ENCODE results near the gene RGS1. TPM values are rescaled to one million over a fixed set of nuclear protein-coding genes. Genes with fewer than 3 reads are reported as not detected.
A peak's percentile ranks its signal among the peaks of the same experiment; 100 is the strongest.

Gene RGS1
- total RNA-seq, 1 experiment from 2014 or later, result not detected

DNA sequence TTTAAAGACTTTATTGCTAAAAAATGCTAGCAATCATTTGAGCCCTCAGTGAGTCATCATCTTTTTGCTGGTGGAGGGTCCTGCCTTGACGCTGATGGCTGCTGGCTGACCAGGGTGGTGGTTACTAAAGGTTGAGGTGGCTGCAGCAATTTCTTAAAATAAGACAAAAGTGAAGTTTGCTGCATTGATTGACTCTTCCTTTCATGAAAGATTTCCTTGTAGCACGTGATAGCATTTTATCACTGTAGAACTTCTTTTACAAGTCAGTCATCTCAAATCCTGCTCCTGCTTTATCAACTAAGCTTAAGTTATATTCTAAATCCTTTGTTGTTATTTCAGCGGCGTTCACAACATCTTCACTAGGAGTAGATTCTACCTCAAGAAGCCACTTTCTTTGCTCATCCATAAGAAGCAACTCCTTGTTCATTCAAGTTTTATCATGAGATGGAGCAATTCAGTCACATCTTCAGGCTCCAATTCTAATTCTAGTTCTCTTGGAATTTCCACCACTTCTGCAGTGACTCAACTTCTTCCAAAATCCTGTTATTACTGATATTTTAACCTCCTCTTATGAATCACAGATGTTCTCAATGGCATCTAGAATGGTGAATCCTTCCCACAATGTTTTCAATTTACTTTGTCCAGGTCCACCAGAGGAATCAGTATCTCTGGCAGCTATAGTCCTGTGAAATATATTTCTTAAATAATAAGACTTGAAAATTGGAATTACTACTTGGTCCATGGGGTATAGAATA lies 17.6 kb upstream of the RGS1 start:
- Histone ChIP-seq H3K9me3 (ENCODE audit: control insufficient read depth, insufficient read depth, low read depth, low read length) (no peaks in the 10 kb centered on the region), H3K4me1 (ENCODE audit: control insufficient read depth, insufficient read depth, low read length) (no peaks in the 10 kb centered on the region), H3K4me3 (ENCODE audit: low read depth in 2 of 2, low read length in 2 of 2) (no peak overlapping the region), H3K36me3 (ENCODE audit: control insufficient read depth, insufficient read depth, low read length) (no peaks in the 10 kb centered on the region), H3K27ac (ENCODE audit: low read length) (no peak overlapping the region), H3K27me3 (ENCODE audit: control insufficient read depth, insufficient read depth, low read length) (no peaks in the 10 kb centered on the region)
- ATAC-seq (no peak), DNase-seq (ENCODE audit: low read depth, low spot score) (no peak)
- no TSS peak for BruUV-seq (replicated peaks)
- in situ Hi-C loops (cut with HindIII; ENCODE audit: low pct_unique_long_range_greater_than_20kb, low sequenced_read_pairs) (no loop called here), intact Hi-C loops (cut with micrococcal nuclease; ENCODE audit: unreplicated experiment) (no loop called here)
- no peak for TF ChIP-seq TCF7L2 (IDR thresholded peaks at IDR 0.05; ENCODE audit: low read depth, low read length)
- TF ChIP-seq, protein P1, sequence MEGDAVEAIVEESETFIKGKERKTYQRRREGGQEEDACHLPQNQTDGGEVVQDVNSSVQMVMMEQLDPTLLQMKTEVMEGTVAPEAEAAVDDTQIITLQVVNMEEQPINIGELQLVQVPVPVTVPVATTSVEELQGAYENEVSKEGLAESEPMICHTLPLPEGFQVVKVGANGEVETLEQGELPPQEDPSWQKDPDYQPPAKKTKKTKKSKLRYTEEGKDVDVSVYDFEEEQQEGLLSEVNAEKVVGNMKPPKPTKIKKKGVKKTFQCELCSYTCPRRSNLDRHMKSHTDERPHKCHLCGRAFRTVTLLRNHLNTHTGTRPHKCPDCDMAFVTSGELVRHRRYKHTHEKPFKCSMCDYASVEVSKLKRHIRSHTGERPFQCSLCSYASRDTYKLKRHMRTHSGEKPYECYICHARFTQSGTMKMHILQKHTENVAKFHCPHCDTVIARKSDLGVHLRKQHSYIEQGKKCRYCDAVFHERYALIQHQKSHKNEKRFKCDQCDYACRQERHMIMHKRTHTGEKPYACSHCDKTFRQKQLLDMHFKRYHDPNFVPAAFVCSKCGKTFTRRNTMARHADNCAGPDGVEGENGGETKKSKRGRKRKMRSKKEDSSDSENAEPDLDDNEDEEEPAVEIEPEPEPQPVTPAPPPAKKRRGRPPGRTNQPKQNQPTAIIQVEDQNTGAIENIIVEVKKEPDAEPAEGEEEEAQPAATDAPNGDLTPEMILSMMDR (IDR thresholded peaks at IDR 0.05), result no peak
- TF ChIP-seq, protein P2, sequence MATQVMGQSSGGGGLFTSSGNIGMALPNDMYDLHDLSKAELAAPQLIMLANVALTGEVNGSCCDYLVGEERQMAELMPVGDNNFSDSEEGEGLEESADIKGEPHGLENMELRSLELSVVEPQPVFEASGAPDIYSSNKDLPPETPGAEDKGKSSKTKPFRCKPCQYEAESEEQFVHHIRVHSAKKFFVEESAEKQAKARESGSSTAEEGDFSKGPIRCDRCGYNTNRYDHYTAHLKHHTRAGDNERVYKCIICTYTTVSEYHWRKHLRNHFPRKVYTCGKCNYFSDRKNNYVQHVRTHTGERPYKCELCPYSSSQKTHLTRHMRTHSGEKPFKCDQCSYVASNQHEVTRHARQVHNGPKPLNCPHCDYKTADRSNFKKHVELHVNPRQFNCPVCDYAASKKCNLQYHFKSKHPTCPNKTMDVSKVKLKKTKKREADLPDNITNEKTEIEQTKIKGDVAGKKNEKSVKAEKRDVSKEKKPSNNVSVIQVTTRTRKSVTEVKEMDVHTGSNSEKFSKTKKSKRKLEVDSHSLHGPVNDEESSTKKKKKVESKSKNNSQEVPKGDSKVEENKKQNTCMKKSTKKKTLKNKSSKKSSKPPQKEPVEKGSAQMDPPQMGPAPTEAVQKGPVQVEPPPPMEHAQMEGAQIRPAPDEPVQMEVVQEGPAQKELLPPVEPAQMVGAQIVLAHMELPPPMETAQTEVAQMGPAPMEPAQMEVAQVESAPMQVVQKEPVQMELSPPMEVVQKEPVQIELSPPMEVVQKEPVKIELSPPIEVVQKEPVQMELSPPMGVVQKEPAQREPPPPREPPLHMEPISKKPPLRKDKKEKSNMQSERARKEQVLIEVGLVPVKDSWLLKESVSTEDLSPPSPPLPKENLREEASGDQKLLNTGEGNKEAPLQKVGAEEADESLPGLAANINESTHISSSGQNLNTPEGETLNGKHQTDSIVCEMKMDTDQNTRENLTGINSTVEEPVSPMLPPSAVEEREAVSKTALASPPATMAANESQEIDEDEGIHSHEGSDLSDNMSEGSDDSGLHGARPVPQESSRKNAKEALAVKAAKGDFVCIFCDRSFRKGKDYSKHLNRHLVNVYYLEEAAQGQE (IDR thresholded peaks at IDR 0.05; ENCODE audit: insufficient read depth in 1 of 2, low read depth in 2 of 2, low read length in 1 of 2), result no peak
- no peak for TF ChIP-seq SIN3A (IDR thresholded peaks at IDR 0.05; ENCODE audit: borderline replicate concordance, insufficient read depth, low read depth, low read length)
- TF ChIP-seq POLR2AphosphoS5 (IDR thresholded peaks at IDR 0.05; ENCODE audit: low read depth, low read length), result no peak
- CTCF ChIA-PET, result no interaction called here
- POLR2A ChIA-PET, result no interaction called here

DNA sequence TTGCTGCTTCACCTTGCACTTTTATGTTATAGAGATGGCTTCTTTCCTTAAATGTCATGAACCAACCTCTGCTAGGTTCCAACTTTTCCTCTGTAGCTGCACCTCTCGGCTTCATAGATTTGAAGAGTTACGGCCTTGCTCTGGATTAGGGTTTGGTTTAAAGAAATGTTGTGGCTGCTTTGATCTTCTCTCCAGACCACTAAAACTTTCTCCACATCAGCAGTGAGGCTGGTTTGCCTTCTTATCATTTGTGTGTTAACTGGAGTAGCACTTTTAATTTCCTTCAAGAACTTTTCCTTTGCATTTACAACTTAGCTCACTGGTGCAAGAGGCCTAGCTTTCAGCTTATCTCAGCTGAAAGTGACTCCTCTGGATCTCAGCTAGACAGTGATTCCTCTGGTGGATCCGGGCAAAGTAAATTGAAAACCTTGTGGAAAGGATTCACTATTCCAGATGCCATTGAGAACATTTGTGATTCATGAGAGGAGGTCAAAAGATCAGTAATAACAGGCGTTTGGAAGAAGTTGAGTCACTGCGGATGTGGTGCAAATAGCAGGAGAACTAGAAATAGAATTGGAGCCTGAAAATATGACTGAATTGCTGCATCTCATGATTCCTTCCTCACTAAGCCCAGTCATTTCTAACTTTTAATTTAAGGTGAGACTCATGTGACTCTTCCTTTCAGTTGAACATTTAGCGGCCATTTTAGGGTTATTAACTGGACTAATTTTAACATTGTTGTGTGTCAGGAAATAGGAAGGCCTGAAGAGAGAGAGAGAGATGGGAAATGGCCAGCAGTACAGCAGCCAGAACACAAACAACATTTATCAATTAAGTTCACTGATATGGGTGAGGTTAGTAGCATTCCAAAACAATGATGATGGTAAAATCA lies 16.2 kb upstream of the RGS1 start:
- TF ChIP-seq, protein P2 (IDR thresholded peaks at IDR 0.05; ENCODE audit: insufficient read depth in 1 of 2, low read depth in 2 of 2, low read length in 1 of 2), result no peak
- TF ChIP-seq POLR2AphosphoS5 (IDR thresholded peaks at IDR 0.05; ENCODE audit: low read depth, low read length), result no peak
- TF ChIP-seq SIN3A (IDR thresholded peaks at IDR 0.05; ENCODE audit: borderline replicate concordance, insufficient read depth, low read depth, low read length), result no peak
- TF ChIP-seq, protein P1 (IDR thresholded peaks at IDR 0.05), result no peak
- no peak for ATAC-seq
- no peaks in the 10 kb centered on the region for H3K36me3 ChIP-seq (ENCODE audit: control insufficient read depth, insufficient read depth, low read length)
- H3K4me3 ChIP-seq (ENCODE audit: low read depth in 2 of 2, low read length in 2 of 2), result no peak overlapping the region
- peak; percentile 69 for DNase-seq (ENCODE audit: low read depth, low spot score)
- H3K27ac ChIP-seq (ENCODE audit: low read length), result no peak overlapping the region
- ChIA-PET POLR2A (no interaction called here), CTCF (no interaction called here)
- no TSS peak for BruUV-seq (replicated peaks)
- H3K27me3 ChIP-seq (ENCODE audit: control insufficient read depth, insufficient read depth, low read length), result no peaks in the 10 kb centered on the region
- no peaks in the 10 kb centered on the region for H3K9me3 ChIP-seq (ENCODE audit: control insufficient read depth, insufficient read depth, low read depth, low read length)
- in situ Hi-C loops (cut with HindIII; ENCODE audit: low pct_unique_long_range_greater_than_20kb, low sequenced_read_pairs), result no loop called here
- H3K4me1 ChIP-seq (ENCODE audit: control insufficient read depth, insufficient read depth, low read length), result no peaks in the 10 kb centered on the region
- intact Hi-C loops (cut with micrococcal nuclease; ENCODE audit: unreplicated experiment), result no loop called here

Data from Panc1 (cell line).